ENCODE data around the gene RAB4A.

DNA sequence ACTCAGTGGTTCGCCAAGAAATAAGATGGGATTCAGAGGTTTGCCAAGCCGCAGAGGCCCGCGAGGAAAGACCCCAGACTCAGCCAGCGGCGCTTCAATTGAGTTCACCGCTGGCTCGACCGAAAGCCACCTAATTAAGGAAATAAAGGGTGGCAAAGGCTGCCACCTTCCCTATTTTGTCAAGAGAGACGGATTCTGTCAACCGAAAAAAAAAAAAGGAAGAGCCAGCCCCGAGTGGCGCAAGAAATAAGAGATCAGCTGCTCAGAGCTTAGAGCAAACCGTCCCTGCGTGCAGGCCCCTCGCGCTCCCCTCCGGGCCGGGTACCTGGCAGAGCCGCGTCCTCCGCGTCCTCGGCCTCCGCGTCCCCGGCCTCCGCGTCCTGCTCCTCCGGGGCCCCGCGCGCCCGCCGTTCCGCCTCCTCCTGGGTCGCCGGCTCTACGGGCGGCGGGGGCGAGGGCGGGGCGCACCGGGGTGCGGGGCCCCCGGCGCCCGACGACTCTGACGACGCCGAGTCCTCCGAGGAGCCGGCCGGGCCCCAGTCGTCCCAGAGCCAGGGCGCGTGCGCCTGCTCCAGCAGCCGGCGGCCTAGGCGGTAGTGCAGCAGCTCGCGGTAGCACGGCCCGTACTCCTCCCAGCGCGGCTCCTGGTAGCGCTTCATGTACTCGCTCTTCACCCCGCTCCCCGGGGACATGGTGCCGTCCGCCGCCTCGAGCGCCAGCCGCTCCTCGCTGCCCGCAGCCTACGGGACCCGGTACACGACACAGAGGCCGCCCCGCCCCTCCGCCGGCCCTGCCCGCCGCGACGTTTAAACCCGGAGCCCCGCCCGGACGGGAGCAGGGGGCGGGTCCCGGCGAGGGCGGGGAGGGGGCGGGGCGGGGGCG, 71.1 kb downstream of the RAB4A start:
- TF ChIP-seq, protein P1, sequence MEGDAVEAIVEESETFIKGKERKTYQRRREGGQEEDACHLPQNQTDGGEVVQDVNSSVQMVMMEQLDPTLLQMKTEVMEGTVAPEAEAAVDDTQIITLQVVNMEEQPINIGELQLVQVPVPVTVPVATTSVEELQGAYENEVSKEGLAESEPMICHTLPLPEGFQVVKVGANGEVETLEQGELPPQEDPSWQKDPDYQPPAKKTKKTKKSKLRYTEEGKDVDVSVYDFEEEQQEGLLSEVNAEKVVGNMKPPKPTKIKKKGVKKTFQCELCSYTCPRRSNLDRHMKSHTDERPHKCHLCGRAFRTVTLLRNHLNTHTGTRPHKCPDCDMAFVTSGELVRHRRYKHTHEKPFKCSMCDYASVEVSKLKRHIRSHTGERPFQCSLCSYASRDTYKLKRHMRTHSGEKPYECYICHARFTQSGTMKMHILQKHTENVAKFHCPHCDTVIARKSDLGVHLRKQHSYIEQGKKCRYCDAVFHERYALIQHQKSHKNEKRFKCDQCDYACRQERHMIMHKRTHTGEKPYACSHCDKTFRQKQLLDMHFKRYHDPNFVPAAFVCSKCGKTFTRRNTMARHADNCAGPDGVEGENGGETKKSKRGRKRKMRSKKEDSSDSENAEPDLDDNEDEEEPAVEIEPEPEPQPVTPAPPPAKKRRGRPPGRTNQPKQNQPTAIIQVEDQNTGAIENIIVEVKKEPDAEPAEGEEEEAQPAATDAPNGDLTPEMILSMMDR (IDR thresholded peaks at IDR 0.05), result no peak
- TF ChIP-seq POLR2A (IDR thresholded peaks at IDR 0.05), result peak in 2 of 4 donors; percentile 36 to 82

Data from esophagus squamous epithelium (tissue), 4 donors.